NCI-H2171 treated with DMSO at 0.1 percent for 48 hours (cell line): ENCODE data around the gene RTCB.

Experiments
- DNase-seq: peaks from one replicate; lab custom pipeline; 2025; lab: John Stamatoyannopoulos, UW

Gene RTCB

DNA sequence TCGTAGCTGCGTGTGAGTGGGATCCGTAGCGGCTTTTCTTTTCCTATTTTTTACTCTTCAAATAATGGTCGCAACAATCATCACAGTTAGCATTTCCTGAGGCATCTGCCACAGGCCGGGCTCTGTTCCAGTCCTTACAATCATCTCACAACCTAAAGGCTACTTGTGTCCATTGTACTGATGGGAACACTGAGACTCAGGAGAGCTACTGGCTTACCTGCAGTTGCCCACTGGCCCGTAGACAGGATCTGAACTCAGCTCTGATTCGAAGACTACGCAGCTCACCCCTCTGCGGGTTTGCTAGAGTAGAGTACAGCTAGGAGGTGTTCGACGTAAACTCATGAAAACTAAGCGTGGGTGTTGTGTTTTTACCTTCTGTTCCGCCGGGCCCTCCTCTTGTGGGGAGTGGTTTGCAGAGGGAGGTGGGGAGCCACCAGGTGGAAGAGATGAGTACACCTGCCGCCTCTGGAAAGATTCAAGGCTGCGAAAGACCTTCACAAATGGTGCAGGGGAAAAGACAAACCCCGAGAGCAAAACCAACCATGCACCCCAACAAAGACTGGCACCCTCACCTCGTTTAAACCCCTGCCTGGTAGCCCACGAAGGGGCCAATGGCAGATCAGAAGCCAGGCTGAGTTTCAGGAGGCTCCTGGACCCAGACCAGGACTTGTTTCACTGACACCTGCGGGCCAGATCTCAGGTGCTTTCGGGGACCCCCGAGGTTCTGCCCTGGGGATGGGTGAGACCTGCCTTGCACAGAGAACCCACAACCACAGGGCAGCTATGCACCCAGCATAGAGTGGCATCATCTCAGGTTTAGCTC, 72.6 kb downstream of the RTCB start:
- no peak for DNase-seq

GRCh38 chr22:32338757-32339156, 73.3 kb downstream of the RTCB start:
- no peak for DNase-seq
